HG02981 (cell line): ENCODE results near the gene RPS21.

Source experiments
- ATAC-seq: cut with Tn5 transposase; IDR thresholded peaks from one replicate; pipeline ENCODE4 v1.9.1; 2021; ENCODE audit warnings: mild to moderate bottlenecking, moderate library complexity; ENCODE audit not compliant: unreplicated experiment

The RPS21 gene

DNA sequence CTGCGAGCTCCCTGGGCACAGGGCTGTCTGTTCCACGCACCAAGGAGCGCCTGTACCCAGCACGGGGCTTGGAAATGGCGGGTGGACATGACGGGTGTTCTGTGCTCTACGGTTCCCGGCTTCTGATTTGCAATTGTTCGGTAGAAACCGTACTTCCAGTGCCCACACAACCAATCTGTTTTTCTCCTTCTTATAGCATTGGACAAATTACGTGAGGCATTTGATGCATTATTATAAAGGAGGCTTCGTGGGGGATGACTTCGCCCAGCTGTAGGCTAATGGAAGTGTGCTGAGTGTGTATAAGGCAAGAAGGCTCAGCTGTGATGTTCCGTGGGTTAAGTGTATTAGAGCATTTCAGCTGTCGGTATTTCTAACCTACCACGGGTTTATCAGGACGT lies 9.8 kb upstream of the RPS21 start:
- no peak for ATAC-seq

GRCh38 chr20:62377615-62378178 lies 9.2 kb upstream of the RPS21 start:
- ATAC-seq, result no peak

- ATAC-seq, result no peak
These were observed 8.7 kb upstream of the RPS21 start for GRCh38 chr20:62378215-62378614.

- no peak for ATAC-seq
These were observed 5.6 kb upstream of the RPS21 start for GRCh38 chr20:62381202-62381797.

DNA sequence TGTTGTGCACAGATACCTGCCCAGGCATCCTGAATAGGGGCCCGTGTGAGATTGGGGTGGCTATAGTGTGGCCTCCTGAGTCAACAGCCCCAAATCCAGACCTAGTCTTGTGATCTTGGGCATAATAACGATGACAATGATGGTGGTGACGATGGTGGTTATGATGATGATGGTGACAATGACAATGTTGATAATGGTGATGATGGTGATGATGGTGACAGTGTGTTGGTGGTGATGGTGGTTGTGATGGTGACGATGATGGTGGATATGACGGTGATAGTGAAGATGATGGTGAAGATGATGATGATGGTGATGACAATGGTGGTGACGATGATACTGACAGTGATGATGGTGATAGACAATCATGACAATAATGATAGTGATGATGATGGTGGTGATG lies 5.1 kb upstream of the RPS21 start:
- ATAC-seq, result no peak

DNA sequence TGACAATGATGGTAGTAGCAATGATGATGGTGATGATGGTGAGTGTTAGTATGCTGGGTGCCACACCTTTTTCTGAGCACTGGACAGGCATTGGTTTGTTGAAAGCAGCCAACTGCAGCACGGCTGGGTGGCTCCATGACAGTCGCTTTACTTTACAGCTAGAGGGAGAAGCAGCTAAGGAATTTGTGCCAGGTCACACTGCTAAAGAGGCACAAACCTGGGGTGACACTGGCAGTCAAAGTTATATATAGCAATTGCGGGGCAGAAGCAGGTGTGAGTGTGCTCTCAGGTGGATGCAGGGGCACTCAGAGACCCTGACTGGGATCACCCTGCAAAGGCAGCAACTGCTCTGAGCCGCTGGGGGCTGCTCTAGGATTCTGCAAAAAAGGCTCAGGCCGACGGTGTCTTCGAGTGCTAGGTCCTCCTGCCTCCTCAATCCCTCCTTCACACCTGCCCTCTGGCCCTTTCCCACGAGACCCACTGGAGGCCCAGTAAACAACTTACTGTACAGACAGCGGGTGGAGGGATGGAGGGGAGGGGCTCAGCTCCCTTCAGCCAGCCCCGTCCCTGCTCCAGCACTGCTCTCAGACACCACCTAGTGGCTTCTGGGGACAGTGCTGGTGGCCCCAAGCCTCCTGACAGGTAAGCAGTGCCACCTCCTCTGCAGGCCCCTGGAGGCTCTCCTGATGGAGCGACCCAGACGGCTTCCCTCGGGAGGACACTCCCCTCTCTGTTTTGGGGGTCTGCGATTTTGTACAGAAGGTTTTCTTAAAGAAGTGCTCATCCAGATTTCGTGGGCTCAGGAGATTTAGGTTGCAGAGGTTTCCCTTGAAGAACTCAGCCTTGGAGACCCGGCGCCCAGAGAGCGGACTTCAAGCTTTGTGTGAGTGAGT lies 4.4 kb upstream of the RPS21 start:
- peak; percentile 59 for ATAC-seq

DNA sequence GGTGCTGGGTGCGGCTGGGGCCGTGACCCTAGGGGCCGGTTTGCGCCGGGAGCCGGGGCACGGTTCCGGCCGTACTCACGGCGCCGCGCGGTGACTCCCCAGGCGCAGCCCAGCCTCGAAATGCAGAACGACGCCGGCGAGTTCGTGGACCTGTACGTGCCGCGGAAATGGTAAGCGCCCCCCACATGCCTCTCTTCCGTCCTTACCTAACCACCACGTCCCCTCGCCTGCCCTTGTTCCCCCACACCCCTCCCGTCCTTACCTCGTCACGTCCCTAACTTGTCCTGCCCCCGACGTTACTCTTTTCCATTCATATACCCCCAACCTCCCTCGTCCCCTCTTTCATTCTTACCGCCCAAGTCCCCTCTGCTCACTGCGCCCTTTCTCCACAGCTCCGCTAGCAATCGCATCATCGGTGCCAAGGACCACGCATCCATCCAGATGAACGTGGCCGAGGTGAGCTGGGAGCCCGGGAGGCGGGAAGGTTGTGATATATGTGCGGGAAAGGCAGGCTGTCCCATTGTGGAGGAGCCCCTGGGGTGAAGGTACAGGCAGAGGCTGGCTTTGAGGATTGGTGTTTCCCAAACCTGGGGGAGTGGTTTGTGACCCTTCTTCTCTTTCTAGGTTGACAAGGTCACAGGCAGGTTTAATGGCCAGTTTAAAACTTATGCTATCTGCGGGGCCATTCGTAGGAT lies 463 bp downstream of the RPS21 start:
- peak; percentile 12 for ATAC-seq

DNA sequence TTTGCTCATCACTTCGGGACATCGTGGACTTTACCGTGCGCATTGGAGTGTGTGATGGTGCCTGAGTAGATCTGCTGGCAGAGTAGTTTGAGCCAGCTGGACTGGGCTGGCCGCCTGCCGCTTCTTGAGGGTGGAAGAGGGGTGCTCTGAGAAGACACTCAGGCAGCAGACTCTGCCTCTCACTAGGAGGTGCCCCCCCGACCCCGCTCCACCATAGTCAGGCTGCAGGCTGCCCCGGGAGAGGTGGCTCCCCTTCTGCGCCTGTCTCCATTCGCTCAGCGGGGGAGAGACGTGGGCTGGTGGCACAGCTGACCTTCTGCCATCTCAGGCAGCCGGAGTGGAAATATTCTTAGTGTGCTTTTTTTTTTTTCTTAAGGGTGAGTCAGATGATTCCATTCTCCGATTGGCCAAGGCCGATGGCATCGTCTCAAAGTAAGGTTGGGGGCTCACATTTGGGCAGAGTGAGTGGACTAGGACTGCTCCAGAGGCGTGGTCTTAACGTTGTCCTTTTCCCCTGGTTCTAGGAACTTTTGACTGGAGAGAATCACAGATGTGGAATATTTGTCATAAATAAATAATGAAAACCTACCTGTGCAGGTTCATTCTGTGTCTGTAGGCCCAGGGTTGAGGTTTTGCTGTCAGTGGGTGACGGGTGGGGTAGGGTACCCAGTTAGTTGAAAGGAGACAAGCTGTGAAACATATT lies 1.2 kb downstream of the RPS21 start:
- ATAC-seq, result no peak

- no peak for ATAC-seq
These were observed 2.1 kb downstream of the RPS21 start for GRCh38 chr20:62388839-62389600.

DNA sequence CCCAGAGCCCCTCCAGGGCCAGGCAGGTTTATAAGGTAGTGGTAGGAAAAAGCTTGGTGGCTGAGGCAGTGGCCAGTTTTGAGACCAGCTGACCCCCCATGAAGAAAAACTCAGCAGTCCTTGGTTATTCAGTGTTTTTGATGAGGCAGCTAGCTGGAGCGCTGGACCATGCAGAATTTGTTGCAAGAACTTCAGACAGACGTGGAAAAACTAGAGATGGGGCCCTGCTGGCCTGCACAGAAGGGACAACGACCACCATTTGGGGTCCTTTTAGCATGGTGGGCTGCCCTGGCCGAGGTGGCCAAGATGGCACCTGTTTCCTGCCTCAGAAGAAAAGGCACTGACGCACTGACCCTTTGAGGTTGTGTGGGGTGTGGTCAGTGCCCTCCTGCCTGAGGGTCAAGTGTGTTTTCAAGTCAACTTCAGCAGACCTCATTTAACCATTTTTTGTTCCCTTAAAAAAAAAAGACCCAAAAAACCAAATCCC lies 2.7 kb downstream of the RPS21 start:
- ATAC-seq, result no peak

- no peak for ATAC-seq
These were observed 3.6 kb downstream of the RPS21 start for GRCh38 chr20:62390317-62391164.

- ATAC-seq, result no peak
These were observed 4.5 kb downstream of the RPS21 start for GRCh38 chr20:62391165-62392076.

DNA sequence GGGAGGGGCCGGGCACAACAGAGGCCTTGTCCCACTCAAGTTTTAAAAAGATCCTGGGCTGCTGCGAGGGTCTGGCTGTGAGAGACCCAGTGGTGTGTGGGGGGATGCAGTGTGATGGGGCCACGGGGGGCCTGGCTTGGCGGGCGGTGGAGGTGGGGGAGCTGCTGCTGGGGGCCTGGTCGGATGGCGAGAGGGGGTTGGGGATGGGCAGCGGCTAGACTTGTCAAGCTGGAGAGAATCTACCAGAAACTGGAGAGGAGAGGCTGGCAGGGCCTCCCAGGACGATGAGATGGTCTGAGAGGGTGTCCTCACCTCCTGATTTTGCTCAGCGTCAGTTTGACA lies 5.1 kb downstream of the RPS21 start:
- no peak for ATAC-seq

DNA sequence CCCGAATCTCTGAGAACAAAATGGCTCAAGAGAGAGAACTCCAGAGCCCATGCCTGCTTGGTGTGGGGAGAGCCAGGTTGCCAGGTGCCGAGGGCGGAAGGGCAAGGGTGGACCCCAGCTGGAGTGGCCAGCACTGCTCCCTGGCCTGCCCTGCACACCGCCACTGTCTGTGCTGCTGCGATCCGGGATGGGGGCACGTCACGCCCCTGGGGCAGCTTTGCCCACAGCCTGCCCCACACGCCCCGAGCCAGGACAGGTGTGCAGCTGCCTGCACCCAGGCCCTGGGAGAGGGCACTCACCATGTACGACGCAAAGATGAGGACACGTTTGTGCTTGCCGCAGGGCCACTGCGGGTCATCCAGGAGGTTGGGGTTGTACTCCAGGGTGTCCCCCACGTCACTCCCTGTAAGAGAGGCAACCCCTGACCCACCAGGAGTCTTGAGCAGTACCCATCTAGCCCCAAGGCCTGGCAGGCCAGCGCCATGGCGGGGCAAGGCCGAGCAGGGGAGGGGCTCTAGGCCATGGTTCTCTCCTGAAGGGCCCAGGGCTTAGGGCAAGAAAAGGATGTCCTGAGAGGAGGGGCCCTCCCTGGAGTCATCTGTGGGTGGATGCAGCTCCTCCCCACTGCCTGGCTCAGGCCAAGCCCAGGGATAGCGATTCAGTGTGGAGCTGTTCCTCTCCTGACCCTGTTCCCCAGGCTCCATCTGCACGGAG lies 5.9 kb downstream of the RPS21 start:
- ATAC-seq, result no peak

DNA sequence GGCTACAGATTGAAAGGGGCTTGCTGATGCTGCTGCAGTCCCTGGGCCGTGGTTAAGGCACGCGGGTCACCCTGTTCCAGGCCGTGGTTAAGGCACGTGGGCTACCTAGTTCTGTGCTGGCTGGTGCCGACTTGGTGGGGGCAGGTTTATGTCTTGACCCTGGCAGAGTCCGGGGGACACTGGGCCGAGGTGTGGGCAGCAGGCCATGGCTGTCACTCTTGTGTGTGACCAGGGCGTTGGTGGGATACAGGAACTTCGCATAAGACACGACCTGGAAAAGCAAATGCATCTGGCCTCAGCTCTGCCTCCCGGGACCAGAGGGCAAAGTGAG lies 6.4 kb downstream of the RPS21 start:
- no peak for ATAC-seq

DNA sequence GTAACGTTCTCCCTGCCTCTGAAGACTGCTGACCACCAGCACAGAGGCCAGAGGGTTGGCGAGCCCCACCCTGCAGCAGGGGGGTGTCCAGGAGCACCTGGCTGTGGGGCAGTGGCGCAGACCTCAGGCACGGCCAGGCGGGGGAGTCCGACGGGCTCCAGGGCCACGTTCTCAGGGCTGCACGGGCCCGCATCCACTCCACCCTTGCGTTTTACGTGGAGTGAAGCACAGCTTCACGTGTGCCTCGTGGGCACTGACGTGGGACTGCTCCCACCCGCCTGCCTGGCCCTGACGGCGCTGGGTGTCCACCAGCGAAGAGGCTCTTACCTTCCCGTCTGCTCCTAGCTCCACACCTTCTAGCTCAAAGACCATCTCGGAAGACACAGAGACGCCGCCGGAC lies 6.9 kb downstream of the RPS21 start:
- no peak for ATAC-seq
